HEK293 (cell line): ENCODE measurements around the gene ATP13A4.

ENCODE experiments used
- CTCF ChIA-PET: fragments of 350-600 bp; formaldehyde crosslinking; extraction: SDS; loops from one replicate; lab custom pipeline; 2021; ENCODE audit warnings: antibody characterized with exemption; lab: Yijun Ruan, JAX
- POLR2A ChIA-PET: fragments of 300-600 bp; formaldehyde crosslinking; extraction: SDS; loops from one replicate; lab custom pipeline; 2020; ENCODE audit warnings: antibody characterized with exemption, inconsistent platforms; lab: Yijun Ruan, JAX
- H3K27ac ChIP-seq: fragments of 200-500 bp; sonication (Bioruptor generic); 2 replicates; pipeline ENCODE4 v1.5.1; 2014; ENCODE audit warnings: low read depth, low read length, control low read depth, inconsistent platforms; ENCODE audit errors: extremely low read depth
- H3K36me3 ChIP-seq, 2 experiments: fragments of 200-500 bp in 1 of 2; sonication (Bioruptor generic) in 1 of 2; 1 replicate in 1 of 2; 2 replicates in 1 of 2; pipeline ENCODE4 v1.5.1; 2014 to 2017; ENCODE audit warnings: inconsistent platforms in 2 of 2, low read length in 2 of 2; ENCODE audit not compliant: control insufficient read depth in 2 of 2, insufficient read depth in 1 of 2
- H3K4me1 ChIP-seq: fragments of 200-500 bp; sonication (Bioruptor generic); 2 replicates; pipeline ENCODE4 v1.5.1; 2014; ENCODE audit warnings: mild to moderate bottlenecking, low read length, inconsistent platforms; ENCODE audit not compliant: control insufficient read depth, insufficient read depth
- H3K4me3 ChIP-seq: 2 replicates; pipeline ENCODE4 v1.5.1; 2011; ENCODE audit warnings: low read depth, mild to moderate bottlenecking, control low read depth, low read length, moderate library complexity
- H3K9me3 ChIP-seq: fragments of 200-500 bp; sonication (Bioruptor generic); 2 replicates; pipeline ENCODE4 v1.5.1; 2014; ENCODE audit warnings: low read depth, low read length, inconsistent platforms; ENCODE audit not compliant: control insufficient read depth, insufficient read depth
- KLF16 ChIP-seq: fragments of 450-650 bp; formaldehyde crosslinking; IDR thresholded peaks from 2 replicates; pipeline ENCODE4 v1.5.1; 2017; ENCODE audit warnings: missing biosample characterization, missing genetic modification characterization
- MYNN ChIP-seq: fragments of 450-650 bp; formaldehyde crosslinking; IDR thresholded peaks from 2 replicates; pipeline ENCODE4 v1.5.1; 2016; ENCODE audit warnings: missing biosample characterization, missing genetic modification characterization, borderline replicate concordance
- MZF1 ChIP-seq: fragments of 450-650 bp; formaldehyde crosslinking; IDR thresholded peaks from 2 replicates; pipeline ENCODE4 v1.5.1; 2017; ENCODE audit warnings: missing biosample characterization, missing genetic modification characterization, borderline replicate concordance
- OSR2 ChIP-seq: fragments of 450-650 bp; formaldehyde crosslinking; IDR thresholded peaks from 2 replicates; pipeline ENCODE4 v1.5.1; 2016; ENCODE audit warnings: missing biosample characterization, missing genetic modification characterization
- PRDM1 ChIP-seq: fragments of 450-650 bp; formaldehyde crosslinking; IDR thresholded peaks from 2 replicates; pipeline ENCODE4; 2016; ENCODE audit warnings: missing biosample characterization, missing genetic modification characterization
- ZNF132 ChIP-seq: fragments of 450-650 bp; formaldehyde crosslinking; IDR thresholded peaks from 2 replicates; pipeline ENCODE4 v1.5.1; 2017; ENCODE audit warnings: missing biosample characterization, missing genetic modification characterization, borderline replicate concordance
- ZNF157 ChIP-seq: fragments of 450-650 bp; formaldehyde crosslinking; IDR thresholded peaks from 2 replicates; pipeline ENCODE4 v1.5.1; 2016; ENCODE audit warnings: missing biosample characterization, missing genetic modification characterization
- ZNF266 ChIP-seq: fragments of 450-650 bp; formaldehyde crosslinking; IDR thresholded peaks from 2 replicates; pipeline ENCODE4 v1.5.1; 2016; ENCODE audit warnings: missing biosample characterization, missing genetic modification characterization, low read depth
- ZNF558 ChIP-seq: fragments of 450-650 bp; formaldehyde crosslinking; IDR thresholded peaks from 2 replicates; pipeline ENCODE4 v1.5.1; 2016; ENCODE audit warnings: missing biosample characterization, missing genetic modification characterization
- ZNF626 ChIP-seq: fragments of 450-650 bp; sonication (Bioruptor Pico); formaldehyde crosslinking; IDR thresholded peaks from 2 replicates; pipeline ENCODE4 v1.5.1; 2018; ENCODE audit warnings: missing biosample characterization, missing genetic modification characterization, inconsistent platforms
- ZNF629 ChIP-seq: fragments of 450-650 bp; formaldehyde crosslinking; IDR thresholded peaks from 2 replicates; pipeline ENCODE4 v1.5.1; 2017; ENCODE audit warnings: missing biosample characterization, missing genetic modification characterization
- ZNF776 ChIP-seq: fragments of 450-650 bp; formaldehyde crosslinking; IDR thresholded peaks from 2 replicates; pipeline ENCODE4 v1.5.0; 2017; ENCODE audit warnings: missing biosample characterization, missing genetic modification characterization, borderline replicate concordance
- ZNF837 ChIP-seq: fragments of 450-650 bp; formaldehyde crosslinking; IDR thresholded peaks from 2 replicates; pipeline ENCODE4 v1.5.1; 2016; ENCODE audit warnings: missing biosample characterization, missing genetic modification characterization
- TF ChIP-seq, protein P1 (sequence below): fragments of 450-650 bp; formaldehyde crosslinking; IDR thresholded peaks from 2 replicates; pipeline ENCODE4 v1.5.1; 2016; ENCODE audit warnings: missing biosample characterization, missing genetic modification characterization
- TF ChIP-seq, protein P2 (sequence below): fragments of 450-650 bp; formaldehyde crosslinking; IDR thresholded peaks from 2 replicates; pipeline ENCODE4 v1.5.1; 2016; ENCODE audit warnings: missing biosample characterization, missing genetic modification characterization
- TF ChIP-seq, protein P3 (sequence below): fragments of 450-650 bp; formaldehyde crosslinking; IDR thresholded peaks from 2 replicates; pipeline ENCODE4 v1.5.1; 2016; ENCODE audit warnings: missing biosample characterization, missing genetic modification characterization
- TF ChIP-seq, protein P4 (sequence below): fragments of 450-650 bp; formaldehyde crosslinking; IDR thresholded peaks from 2 replicates; pipeline ENCODE4 v1.5.1; 2016; ENCODE audit warnings: missing biosample characterization, missing genetic modification characterization
- TF ChIP-seq, protein P5 (sequence below): fragments of 450-650 bp; formaldehyde crosslinking; IDR thresholded peaks from 2 replicates; pipeline ENCODE4 v1.5.1; 2016; ENCODE audit warnings: missing biosample characterization, missing genetic modification characterization, borderline replicate concordance

The ATP13A4 gene

DNA sequence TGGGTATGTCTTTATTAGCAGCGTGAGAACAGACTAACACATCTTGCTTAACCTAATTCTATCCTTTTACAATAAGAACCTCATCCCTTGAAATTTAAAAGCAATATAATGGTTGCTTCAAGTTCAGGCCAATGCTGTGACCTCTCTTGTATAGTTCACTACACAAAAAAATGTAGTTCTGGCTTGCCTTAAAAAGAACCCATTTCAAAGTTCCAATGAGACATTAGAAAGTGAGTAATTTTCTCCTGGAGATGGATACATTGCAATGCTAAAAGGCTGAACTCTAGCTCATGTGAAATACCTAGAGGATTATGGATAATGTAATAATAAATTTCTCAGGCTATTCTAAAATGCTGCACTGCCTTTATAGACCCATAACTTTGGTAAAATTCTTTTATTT, 47.8 kb downstream of the ATP13A4 start:
- Histone ChIP-seq H3K4me1 (no peaks in the 10 kb centered on the region), H3K9me3 (no peaks in the 10 kb centered on the region), H3K27ac (no peak overlapping the region), H3K36me3 (no peaks in the 10 kb centered on the region), H3K4me3 (no peak overlapping the region)
- POLR2A ChIA-PET = no interaction called here
- TF ChIP-seq OSR2 (tag by site-specific recombination) (no peak), MYNN (tag by site-specific recombination) (no peak), ZNF558 (no peak), ZNF776 (tag by site-specific recombination) (no peak), ZNF837 (no peak), ZNF626 (no peak), ZNF629 (no peak), ZNF132 (tag by site-specific recombination) (no peak), KLF16 (tag by site-specific recombination) (no peak), MZF1 (tag by site-specific recombination) (no peak), ZNF157 (no peak), PRDM1 (tag by site-specific recombination) (no peak), ZNF266 (tag by site-specific recombination) (no peak)
- TF ChIP-seq, protein P1, sequence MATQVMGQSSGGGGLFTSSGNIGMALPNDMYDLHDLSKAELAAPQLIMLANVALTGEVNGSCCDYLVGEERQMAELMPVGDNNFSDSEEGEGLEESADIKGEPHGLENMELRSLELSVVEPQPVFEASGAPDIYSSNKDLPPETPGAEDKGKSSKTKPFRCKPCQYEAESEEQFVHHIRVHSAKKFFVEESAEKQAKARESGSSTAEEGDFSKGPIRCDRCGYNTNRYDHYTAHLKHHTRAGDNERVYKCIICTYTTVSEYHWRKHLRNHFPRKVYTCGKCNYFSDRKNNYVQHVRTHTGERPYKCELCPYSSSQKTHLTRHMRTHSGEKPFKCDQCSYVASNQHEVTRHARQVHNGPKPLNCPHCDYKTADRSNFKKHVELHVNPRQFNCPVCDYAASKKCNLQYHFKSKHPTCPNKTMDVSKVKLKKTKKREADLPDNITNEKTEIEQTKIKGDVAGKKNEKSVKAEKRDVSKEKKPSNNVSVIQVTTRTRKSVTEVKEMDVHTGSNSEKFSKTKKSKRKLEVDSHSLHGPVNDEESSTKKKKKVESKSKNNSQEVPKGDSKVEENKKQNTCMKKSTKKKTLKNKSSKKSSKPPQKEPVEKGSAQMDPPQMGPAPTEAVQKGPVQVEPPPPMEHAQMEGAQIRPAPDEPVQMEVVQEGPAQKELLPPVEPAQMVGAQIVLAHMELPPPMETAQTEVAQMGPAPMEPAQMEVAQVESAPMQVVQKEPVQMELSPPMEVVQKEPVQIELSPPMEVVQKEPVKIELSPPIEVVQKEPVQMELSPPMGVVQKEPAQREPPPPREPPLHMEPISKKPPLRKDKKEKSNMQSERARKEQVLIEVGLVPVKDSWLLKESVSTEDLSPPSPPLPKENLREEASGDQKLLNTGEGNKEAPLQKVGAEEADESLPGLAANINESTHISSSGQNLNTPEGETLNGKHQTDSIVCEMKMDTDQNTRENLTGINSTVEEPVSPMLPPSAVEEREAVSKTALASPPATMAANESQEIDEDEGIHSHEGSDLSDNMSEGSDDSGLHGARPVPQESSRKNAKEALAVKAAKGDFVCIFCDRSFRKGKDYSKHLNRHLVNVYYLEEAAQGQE (tag by site-specific recombination) = no peak
- TF ChIP-seq, protein P2, sequence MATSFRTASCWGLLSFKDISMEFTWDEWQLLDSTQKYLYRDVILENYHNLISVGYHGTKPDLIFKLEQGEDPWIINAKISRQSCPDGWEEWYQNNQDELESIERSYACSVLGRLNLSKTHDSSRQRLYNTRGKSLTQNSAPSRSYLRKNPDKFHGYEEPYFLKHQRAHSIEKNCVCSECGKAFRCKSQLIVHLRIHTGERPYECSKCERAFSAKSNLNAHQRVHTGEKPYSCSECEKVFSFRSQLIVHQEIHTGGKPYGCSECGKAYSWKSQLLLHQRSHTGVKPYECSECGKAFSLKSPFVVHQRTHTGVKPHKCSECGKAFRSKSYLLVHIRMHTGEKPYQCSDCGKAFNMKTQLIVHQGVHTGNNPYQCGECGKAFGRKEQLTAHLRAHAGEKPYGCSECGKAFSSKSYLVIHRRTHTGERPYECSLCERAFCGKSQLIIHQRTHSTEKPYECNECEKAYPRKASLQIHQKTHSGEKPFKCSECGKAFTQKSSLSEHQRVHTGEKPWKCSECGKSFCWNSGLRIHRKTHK (tag by site-specific recombination) = no peak
- TF ChIP-seq, protein P3, sequence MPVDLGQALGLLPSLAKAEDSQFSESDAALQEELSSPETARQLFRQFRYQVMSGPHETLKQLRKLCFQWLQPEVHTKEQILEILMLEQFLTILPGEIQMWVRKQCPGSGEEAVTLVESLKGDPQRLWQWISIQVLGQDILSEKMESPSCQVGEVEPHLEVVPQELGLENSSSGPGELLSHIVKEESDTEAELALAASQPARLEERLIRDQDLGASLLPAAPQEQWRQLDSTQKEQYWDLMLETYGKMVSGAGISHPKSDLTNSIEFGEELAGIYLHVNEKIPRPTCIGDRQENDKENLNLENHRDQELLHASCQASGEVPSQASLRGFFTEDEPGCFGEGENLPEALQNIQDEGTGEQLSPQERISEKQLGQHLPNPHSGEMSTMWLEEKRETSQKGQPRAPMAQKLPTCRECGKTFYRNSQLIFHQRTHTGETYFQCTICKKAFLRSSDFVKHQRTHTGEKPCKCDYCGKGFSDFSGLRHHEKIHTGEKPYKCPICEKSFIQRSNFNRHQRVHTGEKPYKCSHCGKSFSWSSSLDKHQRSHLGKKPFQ (tag by site-specific recombination) = no peak
- TF ChIP-seq, protein P4, sequence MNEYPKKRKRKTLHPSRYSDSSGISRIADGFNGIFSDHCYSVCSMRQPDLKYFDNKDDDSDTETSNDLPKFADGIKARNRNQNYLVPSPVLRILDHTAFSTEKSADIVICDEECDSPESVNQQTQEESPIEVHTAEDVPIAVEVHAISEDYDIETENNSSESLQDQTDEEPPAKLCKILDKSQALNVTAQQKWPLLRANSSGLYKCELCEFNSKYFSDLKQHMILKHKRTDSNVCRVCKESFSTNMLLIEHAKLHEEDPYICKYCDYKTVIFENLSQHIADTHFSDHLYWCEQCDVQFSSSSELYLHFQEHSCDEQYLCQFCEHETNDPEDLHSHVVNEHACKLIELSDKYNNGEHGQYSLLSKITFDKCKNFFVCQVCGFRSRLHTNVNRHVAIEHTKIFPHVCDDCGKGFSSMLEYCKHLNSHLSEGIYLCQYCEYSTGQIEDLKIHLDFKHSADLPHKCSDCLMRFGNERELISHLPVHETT (tag by site-specific recombination) = no peak
- TF ChIP-seq, protein P5, sequence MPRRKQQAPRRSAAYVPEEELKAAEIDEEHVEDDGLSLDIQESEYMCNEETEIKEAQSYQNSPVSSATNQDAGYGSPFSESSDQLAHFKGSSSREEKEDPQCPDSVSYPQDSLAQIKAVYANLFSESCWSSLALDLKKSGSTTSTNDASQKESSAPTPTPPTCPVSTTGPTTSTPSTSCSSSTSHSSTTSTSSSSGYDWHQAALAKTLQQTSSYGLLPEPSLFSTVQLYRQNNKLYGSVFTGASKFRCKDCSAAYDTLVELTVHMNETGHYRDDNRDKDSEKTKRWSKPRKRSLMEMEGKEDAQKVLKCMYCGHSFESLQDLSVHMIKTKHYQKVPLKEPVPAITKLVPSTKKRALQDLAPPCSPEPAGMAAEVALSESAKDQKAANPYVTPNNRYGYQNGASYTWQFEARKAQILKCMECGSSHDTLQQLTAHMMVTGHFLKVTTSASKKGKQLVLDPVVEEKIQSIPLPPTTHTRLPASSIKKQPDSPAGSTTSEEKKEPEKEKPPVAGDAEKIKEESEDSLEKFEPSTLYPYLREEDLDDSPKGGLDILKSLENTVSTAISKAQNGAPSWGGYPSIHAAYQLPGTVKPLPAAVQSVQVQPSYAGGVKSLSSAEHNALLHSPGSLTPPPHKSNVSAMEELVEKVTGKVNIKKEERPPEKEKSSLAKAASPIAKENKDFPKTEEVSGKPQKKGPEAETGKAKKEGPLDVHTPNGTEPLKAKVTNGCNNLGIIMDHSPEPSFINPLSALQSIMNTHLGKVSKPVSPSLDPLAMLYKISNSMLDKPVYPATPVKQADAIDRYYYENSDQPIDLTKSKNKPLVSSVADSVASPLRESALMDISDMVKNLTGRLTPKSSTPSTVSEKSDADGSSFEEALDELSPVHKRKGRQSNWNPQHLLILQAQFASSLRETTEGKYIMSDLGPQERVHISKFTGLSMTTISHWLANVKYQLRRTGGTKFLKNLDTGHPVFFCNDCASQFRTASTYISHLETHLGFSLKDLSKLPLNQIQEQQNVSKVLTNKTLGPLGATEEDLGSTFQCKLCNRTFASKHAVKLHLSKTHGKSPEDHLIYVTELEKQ (tag by site-specific recombination) = no peak
- CTCF ChIA-PET = no interaction called here
